ENCODE results near the gene TLE3. TPM values are rescaled to one million over a fixed set of nuclear protein-coding genes. Genes with fewer than 3 reads are reported as not detected.

Gene TLE3
- polyA plus RNA-seq, 1 donor (not counting 4 experiments of a cell fraction or from before 2014, with no cell fraction given): 8.3 TPM

DNA sequence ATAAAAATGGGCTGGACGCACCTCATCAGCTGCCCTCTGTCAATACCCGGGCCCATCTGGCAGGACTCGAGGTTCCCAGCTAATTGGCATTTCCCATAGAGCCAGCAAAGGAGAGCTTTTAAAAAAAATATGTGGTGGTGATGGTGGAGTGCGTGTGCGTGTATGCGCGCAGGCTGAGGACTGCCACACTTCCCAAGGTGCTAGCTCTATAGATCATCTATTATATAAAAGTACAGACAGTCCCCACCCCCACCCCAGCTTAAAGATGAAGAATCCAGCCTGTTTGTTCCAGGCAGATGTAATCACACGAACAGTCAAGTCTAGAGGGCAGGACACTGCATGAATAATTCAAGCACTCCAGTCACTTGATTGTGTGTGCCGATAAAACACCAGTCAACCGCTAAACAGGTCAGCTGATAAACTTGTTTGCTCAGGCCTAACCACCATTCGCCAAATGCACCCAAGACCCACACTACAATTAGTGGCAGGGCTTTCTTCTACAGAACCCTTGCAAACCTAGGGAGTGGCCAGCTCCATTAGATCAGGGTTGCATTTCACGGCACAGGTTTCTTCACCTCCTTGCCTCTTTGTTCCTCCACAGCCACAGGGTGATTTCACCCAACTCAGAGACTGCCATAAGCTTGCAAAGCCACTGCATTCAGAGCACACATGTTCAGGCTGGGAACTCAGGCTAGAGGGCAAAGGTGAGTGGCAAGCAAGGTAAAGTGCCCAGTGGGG lies 5.8 kb downstream of the TLE3 start:
- Histone ChIP-seq H3K36me3 (ENCODE audit: control insufficient read depth in 2 of 2, extremely low read depth in 1 of 2, insufficient read depth in 2 of 2, low read length in 2 of 2) (peaks cover 6 to 25% of the 10 kb centered on the region in 2 experiments), H3K27ac (ENCODE audit: control insufficient read depth, insufficient read depth, low read length) (peak overlapping the region; percentile 44), H4K20me1 (ENCODE audit: control insufficient read depth, extremely low read depth, insufficient read depth, low read length) (peaks cover 17% of the 10 kb centered on the region), H3K9ac (ENCODE audit: control insufficient read depth, extremely low read depth, insufficient read depth, low read length) (peak overlapping the region; percentile 45), H3K4me1 (ENCODE audit: control insufficient read depth, extremely low read depth, insufficient read depth, low read length) (peaks cover 41% of the 10 kb centered on the region), H2AFZ (ENCODE audit: control insufficient read depth, low read length) (no peak overlapping the region), H3K27me3 (ENCODE audit: control insufficient read depth, extremely low read depth, insufficient read depth, low read length) (no peaks in the 10 kb centered on the region), H3K9me3 (ENCODE audit: control insufficient read depth, low read depth, low read length) (no peaks in the 10 kb centered on the region), H3K79me2 (ENCODE audit: control insufficient read depth, insufficient read depth, low read length) (peaks cover 19% of the 10 kb centered on the region), H3K4me3 (ENCODE audit: control insufficient read depth in 2 of 3, extremely low read depth in 1 of 3, insufficient read depth in 2 of 3, low read depth in 1 of 3, low read length in 3 of 3) (peak overlapping the region in 1 of 3 experiments; percentile 21), H3K4me2 (ENCODE audit: control insufficient read depth, extremely low read depth, insufficient read depth, low read depth, low read length) (peak overlapping the region; percentile 60), H3K9me1 (ENCODE audit: control insufficient read depth, extremely low read depth, insufficient read depth, low read length) (peaks cover 10% of the 10 kb centered on the region)
- dilution Hi-C loops (cut with MboI; ENCODE audit: extremely low pct_ligation_motif_present, low sequenced_read_pairs): no loop called here
- TF ChIP-seq CTCF (optimal IDR thresholded peaks at IDR 0.05 in 1 of 3, IDR thresholded peaks at IDR 0.05 in 1 of 3, conservative IDR thresholded peaks at IDR 0.05 in 1 of 3; ENCODE audit: extremely low read depth in 1 of 3, insufficient read depth in 2 of 3, low read length in 3 of 3) (no peak), EZH2 (IDR thresholded peaks at IDR 0.05; ENCODE audit: low read length) (no peak)
- DNase-seq (ENCODE audit: low read depth, low spot score): peak; percentile 65
- peak; percentile 88 for FAIRE-seq

DNA sequence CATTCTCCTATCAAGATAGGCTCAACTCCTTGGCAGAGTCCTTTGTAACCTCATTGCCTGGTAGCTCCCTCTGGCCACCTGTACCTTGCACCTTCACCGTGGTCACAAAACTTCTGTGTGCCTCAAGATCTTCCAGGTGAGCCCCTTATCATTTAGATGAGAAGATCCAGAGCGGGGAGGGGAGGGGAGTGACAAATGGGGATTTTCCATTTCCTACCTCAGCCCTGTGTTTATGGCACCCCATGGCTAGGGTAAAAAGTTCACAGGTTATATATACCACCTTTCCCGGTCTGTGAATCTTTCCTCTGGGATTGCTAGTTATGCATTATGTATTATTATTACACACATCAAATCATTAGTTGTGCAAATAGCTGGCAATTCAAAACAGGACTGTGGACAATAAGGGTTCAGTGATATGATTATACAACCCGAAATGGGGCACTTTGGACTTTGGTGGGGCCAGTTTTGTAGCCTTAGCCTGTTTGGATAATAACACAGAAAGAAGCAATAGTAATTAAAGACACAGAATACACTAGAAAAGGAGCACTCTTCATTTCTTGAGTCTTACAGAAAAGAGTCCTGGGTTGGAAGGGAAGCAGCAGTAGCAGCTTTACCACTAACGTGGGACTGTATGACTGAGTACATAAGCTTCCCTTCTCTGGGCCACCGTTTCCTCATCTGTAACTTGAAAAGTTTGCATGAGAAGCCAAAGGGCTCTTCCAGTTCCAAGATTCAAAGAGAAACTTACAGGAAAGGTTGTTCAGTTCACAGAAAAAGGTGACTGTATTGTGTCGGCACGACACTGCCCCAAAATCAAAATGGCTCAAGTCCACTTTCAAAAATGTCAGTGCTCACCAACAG lies 7.1 kb downstream of the TLE3 start:
- no peak for TF ChIP-seq CTCF (optimal IDR thresholded peaks at IDR 0.05 in 1 of 3, IDR thresholded peaks at IDR 0.05 in 1 of 3, conservative IDR thresholded peaks at IDR 0.05 in 1 of 3; ENCODE audit: extremely low read depth in 1 of 3, insufficient read depth in 2 of 3, low read length in 3 of 3)
- TF ChIP-seq EZH2 (IDR thresholded peaks at IDR 0.05; ENCODE audit: low read length): no peak
- Histone ChIP-seq H3K4me2 (ENCODE audit: control insufficient read depth, extremely low read depth, insufficient read depth, low read depth, low read length) (no peak overlapping the region), H2AFZ (ENCODE audit: control insufficient read depth, low read length) (no peak overlapping the region), H3K36me3 (ENCODE audit: control insufficient read depth in 2 of 2, extremely low read depth in 1 of 2, insufficient read depth in 2 of 2, low read length in 2 of 2) (peaks cover 6 to 32% of the 10 kb centered on the region in 2 experiments), H3K9me1 (ENCODE audit: control insufficient read depth, extremely low read depth, insufficient read depth, low read length) (peaks cover 10% of the 10 kb centered on the region), H3K9me3 (ENCODE audit: control insufficient read depth, low read depth, low read length) (no peaks in the 10 kb centered on the region), H3K27me3 (ENCODE audit: control insufficient read depth, extremely low read depth, insufficient read depth, low read length) (no peaks in the 10 kb centered on the region), H3K27ac (ENCODE audit: control insufficient read depth, insufficient read depth, low read length) (no peak overlapping the region), H3K4me1 (ENCODE audit: control insufficient read depth, extremely low read depth, insufficient read depth, low read length) (peaks cover 41% of the 10 kb centered on the region), H3K9ac (ENCODE audit: control insufficient read depth, extremely low read depth, insufficient read depth, low read length) (no peak overlapping the region), H4K20me1 (ENCODE audit: control insufficient read depth, extremely low read depth, insufficient read depth, low read length) (peaks cover 17% of the 10 kb centered on the region), H3K4me3 (ENCODE audit: control insufficient read depth in 2 of 3, extremely low read depth in 1 of 3, insufficient read depth in 2 of 3, low read depth in 1 of 3, low read length in 3 of 3) (no peak overlapping the region), H3K79me2 (ENCODE audit: control insufficient read depth, insufficient read depth, low read length) (peaks cover 12% of the 10 kb centered on the region)
- dilution Hi-C loops (cut with MboI; ENCODE audit: extremely low pct_ligation_motif_present, low sequenced_read_pairs): no loop called here
- no peak for DNase-seq (ENCODE audit: low read depth, low spot score)
- FAIRE-seq: no peak
